Measurements from ENCODE around the gene MTERF1. TPM values are rescaled to one million over a fixed set of nuclear protein-coding genes. Genes with fewer than 3 reads are reported as not detected.
A peak's percentile ranks its signal among the peaks of the same experiment; 100 is the strongest.

The MTERF1 gene
- total and polyA plus RNA-seq, 2 of the 13 experiments (the other 11 are each of a cell fraction or from before 2014, with no cell fraction given), result 5.5 to 19.3 TPM

DNA sequence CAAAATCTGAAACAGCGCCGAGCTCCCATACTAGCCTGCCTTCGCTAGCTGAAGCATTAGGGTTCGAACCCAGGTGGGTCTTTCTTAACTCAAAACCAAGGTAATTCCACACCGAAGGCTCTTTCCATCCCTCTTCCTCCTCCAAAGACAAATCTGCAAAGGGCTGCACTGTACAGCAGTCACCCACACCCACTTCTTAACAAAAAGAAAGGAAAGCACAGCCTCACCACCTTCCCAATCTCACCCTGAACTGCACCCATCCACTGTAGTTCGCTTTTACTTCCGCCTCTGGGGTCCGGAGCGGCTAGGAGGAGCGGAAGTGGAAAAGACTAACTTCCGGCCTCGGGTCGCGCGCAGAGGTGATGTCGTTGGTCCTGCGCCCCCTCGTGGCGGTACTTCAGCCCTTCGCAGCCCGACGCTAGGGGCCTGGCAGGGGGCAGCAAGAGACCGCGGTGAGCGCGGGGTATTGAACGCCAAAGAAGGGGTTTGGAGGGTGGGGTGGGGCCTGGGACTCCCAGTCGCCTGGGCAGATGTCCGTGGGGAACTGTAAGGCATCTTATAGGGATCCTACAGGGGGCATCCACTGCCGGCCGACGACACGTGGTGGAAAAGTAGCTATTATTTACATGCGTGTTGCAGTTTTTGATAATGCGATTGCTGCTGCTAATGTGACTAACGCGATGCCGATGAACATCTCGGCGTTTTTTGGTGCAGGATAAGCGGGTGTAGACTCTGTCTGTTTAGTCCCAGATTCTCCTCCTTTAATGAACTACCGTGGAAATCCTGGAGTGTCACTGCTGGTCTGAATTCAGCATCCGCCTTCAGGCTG, at the start of gene MTERF1 (continued):
- TF ChIP-seq, protein P1, sequence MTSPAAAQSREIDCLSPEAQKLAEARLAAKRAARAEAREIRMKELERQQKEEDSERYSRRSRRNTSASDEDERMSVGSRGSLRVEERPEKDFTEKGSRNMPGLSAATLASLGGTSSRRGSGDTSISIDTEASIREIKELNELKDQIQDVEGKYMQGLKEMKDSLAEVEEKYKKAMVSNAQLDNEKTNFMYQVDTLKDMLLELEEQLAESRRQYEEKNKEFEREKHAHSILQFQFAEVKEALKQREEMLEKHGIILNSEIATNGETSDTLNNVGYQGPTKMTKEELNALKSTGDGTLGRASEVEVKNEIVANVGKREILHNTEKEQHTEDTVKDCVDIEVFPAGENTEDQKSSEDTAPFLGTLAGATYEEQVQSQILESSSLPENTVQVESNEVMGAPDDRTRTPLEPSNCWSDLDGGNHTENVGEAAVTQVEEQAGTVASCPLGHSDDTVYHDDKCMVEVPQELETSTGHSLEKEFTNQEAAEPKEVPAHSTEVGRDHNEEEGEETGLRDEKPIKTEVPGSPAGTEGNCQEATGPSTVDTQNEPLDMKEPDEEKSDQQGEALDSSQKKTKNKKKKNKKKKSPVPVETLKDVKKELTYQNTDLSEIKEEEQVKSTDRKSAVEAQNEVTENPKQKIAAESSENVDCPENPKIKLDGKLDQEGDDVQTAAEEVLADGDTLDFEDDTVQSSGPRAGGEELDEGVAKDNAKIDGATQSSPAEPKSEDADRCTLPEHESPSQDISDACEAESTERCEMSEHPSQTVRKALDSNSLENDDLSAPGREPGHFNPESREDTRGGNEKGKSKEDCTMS (CRISPR knock-in tag; conservative IDR thresholded peaks at IDR 0.05), result no peak
- TF ChIP-seq, protein P2, sequence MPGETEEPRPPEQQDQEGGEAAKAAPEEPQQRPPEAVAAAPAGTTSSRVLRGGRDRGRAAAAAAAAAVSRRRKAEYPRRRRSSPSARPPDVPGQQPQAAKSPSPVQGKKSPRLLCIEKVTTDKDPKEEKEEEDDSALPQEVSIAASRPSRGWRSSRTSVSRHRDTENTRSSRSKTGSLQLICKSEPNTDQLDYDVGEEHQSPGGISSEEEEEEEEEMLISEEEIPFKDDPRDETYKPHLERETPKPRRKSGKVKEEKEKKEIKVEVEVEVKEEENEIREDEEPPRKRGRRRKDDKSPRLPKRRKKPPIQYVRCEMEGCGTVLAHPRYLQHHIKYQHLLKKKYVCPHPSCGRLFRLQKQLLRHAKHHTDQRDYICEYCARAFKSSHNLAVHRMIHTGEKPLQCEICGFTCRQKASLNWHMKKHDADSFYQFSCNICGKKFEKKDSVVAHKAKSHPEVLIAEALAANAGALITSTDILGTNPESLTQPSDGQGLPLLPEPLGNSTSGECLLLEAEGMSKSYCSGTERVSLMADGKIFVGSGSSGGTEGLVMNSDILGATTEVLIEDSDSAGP (CRISPR knock-in tag; IDR thresholded peaks at IDR 0.05; ENCODE audit: borderline replicate concordance), result peak; percentile 90
- 0 out of 2 replicates have a peak, but pooled peaks have one; percentile 24 for TF ChIP-seq ZNF234 (CRISPR knock-in tag; conservative IDR thresholded peaks at IDR 0.05)
- TF ChIP-seq GPN1 (CRISPR knock-in tag; IDR thresholded peaks at IDR 0.05; ENCODE audit: borderline replicate concordance), result no peak
- TF ChIP-seq, protein P3, sequence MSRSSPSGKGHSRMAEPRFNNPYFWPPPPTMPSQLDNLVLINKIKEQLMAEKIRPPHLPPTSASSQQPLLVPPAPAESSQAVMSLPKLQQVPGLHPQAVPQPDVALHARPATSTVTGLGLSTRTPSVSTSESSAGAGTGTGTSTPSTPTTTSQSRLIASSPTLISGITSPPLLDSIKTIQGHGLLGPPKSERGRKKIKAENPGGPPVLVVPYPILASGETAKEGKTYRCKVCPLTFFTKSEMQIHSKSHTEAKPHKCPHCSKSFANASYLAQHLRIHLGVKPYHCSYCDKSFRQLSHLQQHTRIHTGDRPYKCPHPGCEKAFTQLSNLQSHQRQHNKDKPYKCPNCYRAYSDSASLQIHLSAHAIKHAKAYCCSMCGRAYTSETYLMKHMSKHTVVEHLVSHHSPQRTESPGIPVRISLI (CRISPR knock-in tag; IDR thresholded peaks at IDR 0.05; ENCODE audit: borderline replicate concordance), result peak; percentile 74; the same call in 1 of the 2 replicates
- TF ChIP-seq, protein P4, sequence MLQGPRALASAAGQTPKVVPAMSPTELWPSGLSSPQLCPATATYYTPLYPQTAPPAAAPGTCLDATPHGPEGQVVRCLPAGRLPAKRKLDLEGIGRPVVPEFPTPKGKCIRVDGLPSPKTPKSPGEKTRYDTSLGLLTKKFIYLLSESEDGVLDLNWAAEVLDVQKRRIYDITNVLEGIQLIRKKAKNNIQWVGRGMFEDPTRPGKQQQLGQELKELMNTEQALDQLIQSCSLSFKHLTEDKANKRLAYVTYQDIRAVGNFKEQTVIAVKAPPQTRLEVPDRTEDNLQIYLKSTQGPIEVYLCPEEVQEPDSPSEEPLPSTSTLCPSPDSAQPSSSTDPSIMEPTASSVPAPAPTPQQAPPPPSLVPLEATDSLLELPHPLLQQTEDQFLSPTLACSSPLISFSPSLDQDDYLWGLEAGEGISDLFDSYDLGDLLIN (CRISPR knock-in tag; IDR thresholded peaks at IDR 0.05; ENCODE audit: borderline replicate concordance), result 0 out of 2 replicates have a peak, but pooled peaks have one; percentile 30
- TF ChIP-seq TEAD2 (CRISPR knock-in tag; IDR thresholded peaks at IDR 0.05), result no peak
- no peak for TF ChIP-seq ZNF709 (CRISPR knock-in tag; IDR thresholded peaks at IDR 0.05)
- TF ChIP-seq, protein P5, sequence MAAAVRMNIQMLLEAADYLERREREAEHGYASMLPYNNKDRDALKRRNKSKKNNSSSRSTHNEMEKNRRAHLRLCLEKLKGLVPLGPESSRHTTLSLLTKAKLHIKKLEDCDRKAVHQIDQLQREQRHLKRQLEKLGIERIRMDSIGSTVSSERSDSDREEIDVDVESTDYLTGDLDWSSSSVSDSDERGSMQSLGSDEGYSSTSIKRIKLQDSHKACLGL (CRISPR knock-in tag; IDR thresholded peaks at IDR 0.05), result peak; percentile 22; the same call in 1 of the 2 replicates
- no peak for TF ChIP-seq SRSF9 (IDR thresholded peaks at IDR 0.05; ENCODE audit: borderline replicate concordance, insufficient read depth, low read depth, low read length, poor library complexity, severe bottlenecking)
- TF ChIP-seq, protein P6, sequence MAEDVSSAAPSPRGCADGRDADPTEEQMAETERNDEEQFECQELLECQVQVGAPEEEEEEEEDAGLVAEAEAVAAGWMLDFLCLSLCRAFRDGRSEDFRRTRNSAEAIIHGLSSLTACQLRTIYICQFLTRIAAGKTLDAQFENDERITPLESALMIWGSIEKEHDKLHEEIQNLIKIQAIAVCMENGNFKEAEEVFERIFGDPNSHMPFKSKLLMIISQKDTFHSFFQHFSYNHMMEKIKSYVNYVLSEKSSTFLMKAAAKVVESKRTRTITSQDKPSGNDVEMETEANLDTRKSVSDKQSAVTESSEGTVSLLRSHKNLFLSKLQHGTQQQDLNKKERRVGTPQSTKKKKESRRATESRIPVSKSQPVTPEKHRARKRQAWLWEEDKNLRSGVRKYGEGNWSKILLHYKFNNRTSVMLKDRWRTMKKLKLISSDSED (CRISPR knock-in tag; IDR thresholded peaks at IDR 0.05), result no peak
- no peak for TF ChIP-seq ATF7 (IDR thresholded peaks at IDR 0.05)
- peak; percentile 61 for TF ChIP-seq ATF7 (CRISPR knock-in tag; IDR thresholded peaks at IDR 0.05)
- TF ChIP-seq, protein P7, sequence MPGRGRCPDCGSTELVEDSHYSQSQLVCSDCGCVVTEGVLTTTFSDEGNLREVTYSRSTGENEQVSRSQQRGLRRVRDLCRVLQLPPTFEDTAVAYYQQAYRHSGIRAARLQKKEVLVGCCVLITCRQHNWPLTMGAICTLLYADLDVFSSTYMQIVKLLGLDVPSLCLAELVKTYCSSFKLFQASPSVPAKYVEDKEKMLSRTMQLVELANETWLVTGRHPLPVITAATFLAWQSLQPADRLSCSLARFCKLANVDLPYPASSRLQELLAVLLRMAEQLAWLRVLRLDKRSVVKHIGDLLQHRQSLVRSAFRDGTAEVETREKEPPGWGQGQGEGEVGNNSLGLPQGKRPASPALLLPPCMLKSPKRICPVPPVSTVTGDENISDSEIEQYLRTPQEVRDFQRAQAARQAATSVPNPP (CRISPR knock-in tag; IDR thresholded peaks at IDR 0.05), result peak; percentile 70; the same call in 1 of the 2 replicates
- no peak for TF ChIP-seq ZSCAN22 (CRISPR knock-in tag; IDR thresholded peaks at IDR 0.05)
- TF ChIP-seq IKZF4 (CRISPR knock-in tag; IDR thresholded peaks at IDR 0.05; ENCODE audit: borderline replicate concordance, low read depth, not compliant biosample characterization), result no peak
- TF ChIP-seq MZF1 (CRISPR knock-in tag; IDR thresholded peaks at IDR 0.05; ENCODE audit: borderline replicate concordance), result no peak
